ENCODE data around the gene FADS1. TPM values are rescaled to one million over a fixed set of nuclear protein-coding genes. Genes with fewer than 3 reads are reported as not detected.

The FADS1 gene
- total RNA-seq, 2 donors from 2014 or later, result 16.1 to 28.9 TPM

DNA sequence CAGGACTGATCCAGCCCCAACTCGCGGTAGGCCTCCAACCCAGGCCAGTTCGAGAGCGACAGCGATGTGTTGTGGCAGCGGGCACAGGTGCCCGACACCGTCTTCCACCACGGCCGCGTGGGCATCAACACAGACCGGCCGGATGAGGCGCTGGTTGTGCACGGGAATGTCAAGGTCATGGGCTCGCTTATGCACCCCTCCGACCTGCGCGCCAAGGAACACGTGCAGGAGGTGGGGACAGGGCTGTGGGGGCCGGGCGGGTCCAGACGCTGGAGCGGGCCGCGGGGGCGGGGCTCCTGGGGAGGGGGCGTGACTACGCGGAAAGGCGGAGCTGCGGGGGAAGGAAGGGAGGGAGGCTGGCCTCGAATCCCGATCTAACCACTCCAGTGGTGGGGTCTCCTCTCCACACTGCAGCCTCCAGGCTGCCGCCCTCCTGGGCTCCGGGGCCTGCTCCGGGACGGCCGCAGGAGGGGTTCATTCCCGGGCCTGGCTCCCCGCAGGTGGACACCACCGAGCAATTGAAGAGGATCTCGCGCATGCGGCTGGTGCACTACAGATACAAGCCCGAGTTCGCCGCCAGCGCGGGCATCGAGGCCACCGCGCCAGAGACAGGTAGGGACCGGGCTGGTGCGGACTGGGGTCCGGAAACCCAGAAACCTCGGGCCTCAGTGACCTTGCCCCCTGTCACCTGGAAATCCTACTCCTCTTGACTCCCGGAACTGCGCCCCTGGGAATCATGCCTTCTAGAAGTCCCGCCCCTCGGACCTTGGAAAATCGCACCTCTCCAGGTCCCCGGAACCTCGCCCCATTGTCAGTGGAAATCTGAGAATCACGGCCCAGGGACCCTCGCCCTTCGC is 39.3 kb downstream of the FADS1 start:
- Mint-ChIP-seq H3K36me3 (no peaks in the 10 kb centered on the region), H3K9me3 (no peaks in the 10 kb centered on the region), H3K27ac (no peak overlapping the region)
- ATAC-seq (peak; percentile 21 to 65), DNase-seq (ENCODE audit: low spot score in 2 of 2) (peak in 1 of 2 donors; percentile 63)

DNA sequence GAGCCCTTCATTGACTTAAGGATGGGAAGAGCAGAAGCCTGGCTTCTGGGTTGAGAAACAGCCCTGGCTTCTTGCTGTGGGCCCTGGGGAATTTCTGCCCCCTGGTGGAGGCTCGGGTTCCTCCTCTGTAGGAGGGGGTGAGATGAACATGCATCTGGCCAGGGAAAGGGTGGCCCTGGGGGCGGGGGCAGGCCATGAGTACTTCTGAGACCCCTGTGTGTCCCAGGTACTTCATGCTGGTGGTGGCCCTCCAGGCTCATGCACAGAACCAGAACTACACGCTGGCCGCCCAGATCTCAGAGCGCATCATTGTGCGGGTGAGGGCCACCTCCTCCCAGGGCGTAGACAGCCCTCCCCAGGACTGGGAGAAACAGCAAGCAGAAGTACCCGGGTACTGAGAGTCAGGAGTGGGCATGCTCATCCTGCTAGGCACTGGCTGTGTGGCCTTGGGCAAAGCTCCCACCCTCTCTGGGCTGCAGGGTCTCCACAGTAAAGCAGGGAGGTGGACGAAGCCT is 40.2 kb downstream of the FADS1 start:
- H3K36me3 Mint-ChIP-seq, result no peaks in the 10 kb centered on the region
- peak in 1 of 2 donors; percentile 79 for DNase-seq (ENCODE audit: low spot score in 2 of 2)
- peak overlapping the region in 1 of 2 donors; percentile 36 for H3K27ac Mint-ChIP-seq
- H3K9me3 Mint-ChIP-seq, result no peaks in the 10 kb centered on the region
- ATAC-seq, result peak; percentile 54 to 73

DNA sequence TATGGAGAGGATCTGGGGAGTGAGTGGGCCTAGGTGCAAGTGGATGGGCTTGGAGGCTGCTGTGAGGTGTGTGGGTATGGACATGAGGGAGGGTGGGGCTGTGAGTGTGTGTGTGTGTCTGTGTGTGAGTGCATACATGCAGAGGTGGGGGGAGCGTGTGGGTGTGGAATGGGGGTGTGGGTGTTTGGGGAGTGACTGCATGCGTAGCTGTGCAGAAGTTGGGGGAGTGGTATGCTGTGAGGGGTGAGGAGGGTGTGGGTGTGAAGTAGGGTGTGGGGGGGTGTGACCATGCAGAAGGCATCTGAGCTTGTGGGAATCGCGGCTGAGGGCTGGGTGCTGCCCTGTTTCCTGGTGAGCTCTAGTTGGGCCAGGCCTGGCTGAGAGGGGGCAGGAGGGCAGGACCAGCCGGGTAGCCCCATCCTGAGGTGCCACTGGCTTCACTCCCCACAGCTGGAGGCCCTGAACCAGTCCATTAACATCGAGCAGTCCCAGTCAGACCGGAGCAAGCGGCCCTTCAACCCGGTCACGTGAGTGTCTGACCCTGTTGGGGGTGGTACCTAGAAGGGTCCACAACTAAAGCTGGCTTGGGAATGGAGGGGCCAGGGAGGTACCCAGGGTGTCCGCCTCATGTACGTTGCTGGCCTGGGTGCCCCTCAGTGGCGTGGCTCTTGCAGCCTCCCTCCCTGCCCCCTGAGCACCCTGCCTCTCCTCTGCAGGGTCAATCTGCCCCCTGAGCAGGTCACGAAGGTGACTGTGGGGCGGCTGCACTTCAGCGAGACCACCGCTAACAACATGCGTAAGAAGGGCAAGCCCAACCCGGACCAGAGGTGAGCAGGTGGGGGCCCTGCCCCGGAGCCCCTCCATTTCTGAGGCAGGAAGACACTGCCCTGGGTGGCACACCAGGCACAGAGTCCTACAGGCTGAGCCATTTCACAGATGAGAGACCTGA is 40.9 kb downstream of the FADS1 start:
- H3K27ac Mint-ChIP-seq, result no peak overlapping the region
- H3K9me3 Mint-ChIP-seq, result no peaks in the 10 kb centered on the region
- DNase-seq (ENCODE audit: low spot score in 2 of 2) (no peak), ATAC-seq (peak in 1 of 2 donors; percentile 3)
- H3K36me3 Mint-ChIP-seq, result no peaks in the 10 kb centered on the region

DNA sequence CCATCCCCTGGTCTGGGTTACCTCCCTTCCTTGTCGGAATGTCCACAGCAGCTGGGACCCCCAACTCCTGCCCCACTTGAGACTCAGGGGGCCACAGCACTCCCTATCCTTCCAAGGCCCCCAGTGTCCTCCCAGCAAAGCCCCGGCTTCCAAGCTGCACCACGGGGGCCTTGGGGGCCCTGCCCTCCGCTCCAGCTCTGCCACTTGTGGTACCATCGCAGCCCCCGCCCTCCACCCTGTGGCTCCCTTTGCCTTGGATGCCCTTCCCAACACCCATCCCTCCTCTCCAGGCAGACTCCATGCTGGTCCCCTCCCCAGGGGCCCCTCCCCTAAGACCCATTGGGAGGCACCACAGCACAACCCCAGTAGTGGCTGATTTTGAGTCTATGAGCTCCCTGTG is 41.7 kb downstream of the FADS1 start:
- Mint-ChIP-seq H3K36me3 (no peaks in the 10 kb centered on the region), H3K27ac (no peak overlapping the region), H3K9me3 (no peaks in the 10 kb centered on the region)
- ATAC-seq, result no peak
- DNase-seq (ENCODE audit: low spot score in 2 of 2), result no peak

DNA sequence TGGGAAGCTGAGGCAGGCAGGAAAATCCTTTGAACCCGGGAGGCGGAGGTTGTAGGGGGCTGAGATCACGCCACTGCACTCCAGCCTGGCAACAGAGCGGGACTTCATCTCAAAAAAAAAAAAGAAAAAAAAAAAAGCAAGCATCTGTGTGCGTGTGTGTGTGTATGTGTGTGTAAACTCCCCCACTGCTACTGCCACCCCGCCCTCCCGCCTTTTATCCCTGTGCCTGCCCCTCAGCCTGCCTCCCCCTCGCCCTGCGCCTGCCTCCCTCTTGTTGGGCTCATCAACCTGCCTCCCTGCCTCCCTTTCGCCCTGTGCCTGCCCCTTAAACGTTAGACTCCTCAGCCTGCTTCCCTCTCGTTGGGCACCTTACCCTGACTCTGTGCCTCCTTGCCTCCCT is 42.4 kb downstream of the FADS1 start:
- no peak for ATAC-seq
- Mint-ChIP-seq H3K36me3 (no peaks in the 10 kb centered on the region), H3K27ac (no peak overlapping the region), H3K9me3 (no peaks in the 10 kb centered on the region)
- no peak for DNase-seq (ENCODE audit: low spot score in 2 of 2)

DNA sequence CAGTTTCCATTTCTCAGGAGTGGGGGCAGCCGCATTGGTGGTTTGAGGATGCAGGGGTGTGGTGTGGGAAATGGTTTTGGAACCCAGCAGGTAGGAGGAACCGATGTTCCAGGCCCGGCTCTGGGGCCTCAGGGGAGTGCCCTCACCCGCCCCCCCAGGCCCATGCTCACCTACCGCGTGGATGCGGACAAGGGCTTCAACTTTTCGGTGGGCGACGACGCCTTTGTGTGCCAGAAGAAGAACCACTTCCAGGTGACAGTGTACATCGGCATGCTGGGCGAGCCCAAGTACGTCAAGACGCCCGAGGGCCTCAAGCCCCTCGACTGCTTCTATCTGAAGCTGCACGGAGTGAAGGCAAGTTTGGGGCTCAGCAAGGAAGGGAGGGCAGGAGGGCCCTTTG is 43.0 kb downstream of the FADS1 start:
- Mint-ChIP-seq H3K27ac (peak overlapping the region in 1 of 2 donors; percentile 49), H3K36me3 (no peaks in the 10 kb centered on the region), H3K9me3 (no peaks in the 10 kb centered on the region)
- ATAC-seq (no peak), DNase-seq (ENCODE audit: low spot score in 2 of 2) (no peak)

DNA sequence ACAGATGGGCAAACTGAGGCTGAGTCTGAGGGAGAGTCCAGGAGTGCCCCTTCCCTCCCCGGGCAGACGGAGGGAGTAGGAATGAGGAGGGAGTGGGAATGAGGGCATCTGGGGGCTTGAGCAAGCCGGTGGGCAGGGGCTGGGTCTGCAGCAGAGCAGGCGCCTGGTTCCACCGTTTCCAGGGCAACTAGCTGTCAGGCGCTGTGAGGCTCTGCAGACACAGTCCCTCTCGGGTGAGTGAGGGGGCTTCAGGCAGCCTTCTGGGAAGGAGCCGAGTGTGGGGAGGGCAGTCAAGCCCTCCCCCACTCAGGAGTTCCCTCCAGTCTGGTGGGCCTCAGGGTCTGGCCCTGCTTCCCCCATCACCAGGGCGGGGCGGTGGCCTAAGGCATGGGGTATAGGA is 43.4 kb downstream of the FADS1 start:
- Mint-ChIP-seq H3K27ac (peak overlapping the region in 1 of 2 donors; percentile 49), H3K36me3 (no peaks in the 10 kb centered on the region), H3K9me3 (no peaks in the 10 kb centered on the region)
- DNase-seq (ENCODE audit: low spot score in 2 of 2) (no peak), ATAC-seq (no peak)

DNA sequence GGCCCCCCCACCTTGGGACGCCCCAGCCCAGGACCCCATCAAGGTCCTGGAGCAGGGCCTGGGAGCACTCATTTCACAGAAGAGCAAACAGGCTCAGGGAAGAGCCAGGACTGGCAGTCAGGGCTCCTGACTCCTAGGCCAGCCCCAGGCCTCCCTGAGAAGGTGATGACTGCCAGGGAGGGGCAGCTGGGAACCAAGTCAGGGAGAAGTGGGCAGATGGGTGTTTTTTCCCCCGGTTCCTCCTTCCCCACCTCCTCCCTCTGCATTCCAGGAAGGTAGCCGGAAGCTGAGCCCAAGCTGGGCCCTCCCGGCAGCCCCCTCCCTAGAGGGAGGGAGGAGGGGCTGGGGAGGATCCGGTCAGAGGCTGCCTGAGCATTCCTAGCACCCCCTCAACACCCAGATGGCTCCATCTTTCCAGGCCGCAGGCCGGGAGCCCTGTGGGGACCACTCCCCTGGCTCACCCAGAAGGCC is 44.8 kb downstream of the FADS1 start:
- no peaks in the 10 kb centered on the region for H3K36me3 Mint-ChIP-seq
- H3K27ac Mint-ChIP-seq, result no peak overlapping the region
- no peaks in the 10 kb centered on the region for H3K9me3 Mint-ChIP-seq
- ATAC-seq (no peak), DNase-seq (ENCODE audit: low spot score in 2 of 2) (no peak)

DNA sequence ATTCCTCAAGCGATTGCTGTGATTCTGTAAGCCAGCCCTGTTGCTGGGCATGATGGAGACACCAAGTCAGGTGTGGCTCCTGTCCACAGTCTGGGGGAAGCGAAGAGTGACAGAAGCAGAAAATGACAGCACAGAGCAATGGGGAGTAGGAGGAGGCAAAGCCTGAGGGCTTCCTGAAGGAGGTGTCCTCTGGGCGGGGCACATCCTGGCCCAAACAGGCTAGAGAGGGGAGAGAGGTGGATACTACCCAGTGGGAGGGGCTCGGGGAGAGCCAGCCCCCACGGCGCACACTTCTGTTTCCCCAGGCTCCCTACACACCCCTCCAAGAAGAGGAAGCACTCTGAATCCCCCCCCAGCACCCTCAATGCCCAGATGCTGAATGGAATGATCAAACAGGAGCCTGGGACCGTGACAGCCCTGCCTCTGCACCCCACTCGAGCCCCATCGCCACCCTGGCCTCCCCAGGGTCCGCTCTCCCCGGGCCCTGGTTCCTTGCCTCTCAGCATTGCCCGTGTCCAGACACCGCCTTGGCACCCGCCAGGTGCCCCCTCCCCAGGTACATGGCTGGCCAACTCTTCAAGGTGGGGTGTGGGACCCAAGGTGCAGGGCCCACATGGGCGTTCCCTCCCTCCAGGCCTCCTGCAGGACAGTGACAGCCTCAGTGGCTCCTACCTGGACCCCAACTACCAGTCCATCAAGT is 45.5 kb downstream of the FADS1 start:
- H3K27ac Mint-ChIP-seq, result no peak overlapping the region
- ATAC-seq (no peak), DNase-seq (ENCODE audit: low spot score in 2 of 2) (no peak)
- no peaks in the 10 kb centered on the region for H3K36me3 Mint-ChIP-seq
- H3K9me3 Mint-ChIP-seq, result no peaks in the 10 kb centered on the region

DNA sequence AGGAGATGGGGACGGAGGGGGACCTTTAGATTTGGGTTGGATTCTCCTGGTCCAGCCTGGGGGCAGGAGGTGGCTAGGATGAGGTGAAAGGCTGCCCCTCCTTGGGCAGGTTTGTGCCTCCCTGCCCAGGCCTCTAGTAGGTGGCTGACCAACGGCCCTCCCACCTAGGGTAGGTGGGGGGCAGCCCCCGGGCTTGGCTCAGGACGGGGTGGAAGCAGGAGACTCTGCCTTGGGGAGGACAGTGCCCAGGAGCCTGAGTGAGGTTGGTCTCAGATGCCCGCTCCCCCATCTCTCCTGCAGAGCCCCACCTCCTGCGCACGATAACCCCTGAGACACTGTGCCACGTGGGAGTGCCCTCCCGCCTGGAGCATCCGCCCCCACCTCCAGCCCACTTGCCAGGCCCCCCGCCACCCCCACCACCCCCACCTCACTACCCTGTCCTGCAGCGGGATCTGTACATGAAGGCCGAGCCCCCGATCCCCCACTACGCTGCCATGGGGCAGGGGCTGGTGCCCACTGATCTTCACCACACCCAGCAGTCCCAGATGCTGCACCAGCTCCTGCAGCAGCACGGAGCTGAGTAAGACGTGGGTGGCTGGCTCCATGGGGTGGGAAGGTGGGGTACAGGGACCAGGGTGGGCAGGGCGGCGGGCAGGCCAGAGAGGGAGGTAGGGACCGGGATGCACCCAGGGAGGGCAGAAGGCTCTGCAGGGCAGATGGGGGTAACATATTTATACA is 46.7 kb downstream of the FADS1 start:
- Mint-ChIP-seq H3K36me3 (no peaks in the 10 kb centered on the region), H3K27ac (no peak overlapping the region), H3K9me3 (no peaks in the 10 kb centered on the region)
- DNase-seq (ENCODE audit: low spot score in 2 of 2), result no peak
- no peak for ATAC-seq

DNA sequence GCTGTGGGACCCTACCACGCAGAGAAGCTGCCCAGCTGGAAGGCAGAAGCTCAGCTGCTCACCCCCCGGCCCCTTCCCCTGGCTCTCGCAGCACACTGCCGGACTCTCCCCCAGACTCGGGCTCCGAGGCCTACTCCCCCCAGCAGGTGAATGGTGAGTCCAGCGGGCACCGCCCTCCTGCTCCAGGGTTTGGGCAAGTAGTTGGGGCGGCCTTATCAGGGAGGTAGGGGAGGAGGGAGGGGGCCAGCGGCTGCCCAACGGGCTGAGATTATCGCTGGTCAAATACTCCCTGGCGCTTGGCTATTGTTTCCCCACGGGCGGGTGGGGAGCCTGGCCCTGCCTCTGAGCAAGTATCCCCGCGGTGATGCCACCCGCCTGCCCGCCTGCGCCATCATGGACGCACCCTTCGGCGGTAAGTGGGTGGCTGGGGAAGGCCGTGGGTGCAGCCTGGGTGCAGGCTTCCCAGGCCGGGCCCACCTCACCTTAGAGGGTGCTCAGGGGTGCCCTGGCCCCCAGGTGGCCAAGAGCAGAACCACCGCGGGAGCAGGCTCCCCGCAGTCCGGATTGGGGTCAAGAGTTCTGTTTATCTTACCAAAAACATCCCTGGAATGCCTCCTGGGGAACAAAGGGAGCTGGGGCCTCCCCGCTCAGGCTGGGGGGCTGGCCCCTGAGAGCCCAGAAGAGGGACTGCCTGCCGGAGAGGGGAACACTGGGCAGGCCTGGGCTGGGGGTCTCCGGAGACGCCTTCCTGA is 47.5 kb downstream of the FADS1 start:
- DNase-seq (ENCODE audit: low spot score in 2 of 2) (no peak), ATAC-seq (no peak)
- Mint-ChIP-seq H3K36me3 (no peaks in the 10 kb centered on the region), H3K9me3 (no peaks in the 10 kb centered on the region), H3K27ac (no peak overlapping the region)

DNA sequence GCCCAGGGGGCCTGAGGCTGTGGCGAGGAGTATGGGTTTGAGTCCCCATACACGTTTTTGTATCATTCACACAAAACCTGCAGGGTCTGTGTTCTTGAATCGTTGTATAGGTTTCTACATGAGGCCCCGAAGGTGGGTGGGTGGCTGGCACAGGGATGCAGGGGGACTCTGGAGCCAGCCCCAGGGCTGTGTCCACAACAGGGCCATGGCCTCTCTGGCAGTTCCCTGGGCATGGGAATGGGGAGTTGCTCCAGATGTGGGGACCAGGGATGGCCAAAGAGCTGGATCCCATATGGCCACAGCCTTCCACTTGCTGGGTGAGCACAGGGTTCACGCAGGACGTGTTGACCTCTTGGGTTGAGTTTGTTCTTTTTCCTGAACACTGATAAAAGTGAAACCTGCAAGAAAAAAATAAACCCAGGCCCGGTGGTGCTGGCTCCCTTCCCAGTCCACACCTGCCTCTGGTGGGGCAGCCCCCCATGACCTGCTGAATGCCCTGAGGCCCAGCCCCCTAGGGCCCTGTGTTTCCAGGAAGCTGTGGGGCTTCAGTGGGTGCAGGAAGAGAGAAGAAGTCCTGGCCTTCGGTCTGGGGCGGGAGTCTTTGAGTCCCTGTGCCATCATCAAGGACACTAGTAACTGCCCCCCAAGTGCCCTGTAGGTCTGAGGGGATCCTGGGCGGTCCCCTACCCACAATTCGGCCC is 48.3 kb downstream of the FADS1 start:
- peak overlapping the region; percentile 25 to 36 for H3K27ac Mint-ChIP-seq
- no peaks in the 10 kb centered on the region for H3K36me3 Mint-ChIP-seq
- ATAC-seq, result no peak
- H3K9me3 Mint-ChIP-seq, result no peaks in the 10 kb centered on the region
- no peak for DNase-seq (ENCODE audit: low spot score in 2 of 2)

DNA sequence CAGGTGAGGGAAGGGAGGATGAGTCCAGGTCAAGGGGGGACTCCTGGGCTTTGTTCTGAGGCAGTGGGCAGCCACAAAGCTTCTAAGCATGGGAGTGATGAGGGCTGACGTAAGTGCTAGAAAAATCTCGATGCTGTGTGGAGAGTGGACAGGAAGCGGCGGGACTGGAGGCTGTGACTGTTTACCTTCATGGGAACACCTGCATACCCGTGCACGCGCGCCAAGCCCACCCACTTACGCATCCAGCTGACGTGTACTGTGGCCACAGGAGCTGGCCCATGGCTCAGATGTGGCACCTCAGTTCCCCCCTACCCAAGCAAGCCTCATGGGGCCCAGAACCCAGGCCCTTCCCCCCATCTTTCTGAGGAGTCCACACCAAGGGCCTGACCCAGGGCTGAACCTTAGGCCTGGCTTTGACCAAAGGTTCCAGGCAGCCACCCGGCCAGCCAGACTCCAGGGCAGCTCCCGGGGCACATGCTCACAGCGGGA is 50.4 kb downstream of the FADS1 start:
- ATAC-seq (no peak), DNase-seq (ENCODE audit: low spot score in 2 of 2) (no peak)
- H3K36me3 Mint-ChIP-seq, result no peaks in the 10 kb centered on the region
- H3K9me3 Mint-ChIP-seq, result no peaks in the 10 kb centered on the region
- H3K27ac Mint-ChIP-seq, result no peak overlapping the region

DNA sequence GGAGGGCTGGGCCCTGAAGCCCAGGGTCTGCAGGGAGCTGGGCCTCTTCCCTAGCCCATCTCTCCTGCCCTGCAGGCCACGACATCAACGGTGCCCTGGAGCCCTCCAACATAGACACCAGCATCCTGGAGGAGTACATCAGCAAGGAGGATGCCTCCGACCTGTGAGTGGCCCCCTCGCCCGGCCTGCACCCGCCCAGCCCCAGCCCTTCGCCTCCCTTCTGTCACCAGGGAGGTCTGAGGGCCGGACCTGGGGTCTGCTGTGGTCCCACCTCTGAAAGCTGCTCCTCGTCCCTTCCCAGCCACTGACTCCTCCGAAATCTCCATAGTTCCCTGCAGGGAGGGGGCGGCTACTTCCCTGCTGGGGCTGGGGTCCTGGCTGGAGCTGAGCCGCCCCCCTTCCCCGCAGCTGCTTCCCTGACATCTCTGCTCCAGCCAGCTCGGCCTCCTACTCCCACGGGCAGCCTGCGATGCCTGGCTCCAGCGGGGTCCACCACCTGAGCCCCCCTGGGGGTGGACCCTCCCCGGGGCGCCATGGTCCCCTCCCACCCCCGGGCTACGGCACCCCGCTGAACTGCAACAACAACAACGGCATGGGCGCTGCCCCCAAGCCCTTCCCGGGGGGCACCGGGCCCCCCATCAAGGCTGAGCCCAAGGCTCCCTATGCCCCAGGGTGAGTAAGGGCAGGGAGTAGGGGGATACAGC is 51.1 kb downstream of the FADS1 start:
- ATAC-seq, result no peak
- H3K27ac Mint-ChIP-seq, result no peak overlapping the region

More for the DNA sequence above, 51.1 kb downstream of the FADS1 start:
- H3K9me3 Mint-ChIP-seq, result no peaks in the 10 kb centered on the region
- no peak for DNase-seq (ENCODE audit: low spot score in 2 of 2)
- H3K36me3 Mint-ChIP-seq, result no peaks in the 10 kb centered on the region
